NCI-H1694 (cell line): ENCODE measurements around the gene KCNAB3.
A peak's percentile ranks its signal among the peaks of the same experiment; 100 is the strongest.

Experiments
- DNase-seq: peaks from one replicate; lab custom pipeline; 2025; lab: John Stamatoyannopoulos, UW

KCNAB3 gene

GRCh38 chr17:7940034-7940433 is 10.4 kb upstream of the KCNAB3 start:
- no peak for DNase-seq

GRCh38 chr17:7935859-7936258 is 6.2 kb upstream of the KCNAB3 start:
- no peak for DNase-seq

GRCh38 chr17:7932949-7933348 is 3.3 kb upstream of the KCNAB3 start:
- no peak for DNase-seq

GRCh38 chr17:7932483-7932891 is 2.8 kb upstream of the KCNAB3 start:
- DNase-seq = no peak

GRCh38 chr17:7931709-7932482 is 2.2 kb upstream of the KCNAB3 start, which contains the start of the genes CNTROB and TRAPPC1:
Gene CNTROB (plus strand): TSS chr17:7932206. CDS start chr17:7933080, 874 bp downstream.
Gene TRAPPC1 (minus strand): TSS chr17:7931946. CDS start chr17:7931829, 117 bp downstream.
- DNase-seq = peak; percentile 99

GRCh38 chr17:7930841-7931631 is 1.4 kb upstream of the KCNAB3 start:
- no peak for DNase-seq

GRCh38 chr17:7927596-7927995 is 2.1 kb downstream of the KCNAB3 start:
- DNase-seq = no peak

GRCh38 chr17:7922845-7923628 is 6.6 kb downstream of the KCNAB3 start:
- DNase-seq = no peak

GRCh38 chr17:7922269-7922844 is 7.3 kb downstream of the KCNAB3 start:
- DNase-seq = no peak

GRCh38 chr17:7916808-7917207 is 12.8 kb downstream of the KCNAB3 start:
- DNase-seq = no peak

- DNase-seq = no peak
These were observed 13.3 kb downstream of the KCNAB3 start for GRCh38 chr17:7916385-7916682.

GRCh38 chr17:7915611-7916384 is 13.9 kb downstream of the KCNAB3 start, which contains the start of gene RNF227:
Gene RNF227 (minus strand): TSS chr17:7916289. CDS start chr17:7916195, 94 bp downstream.
- DNase-seq = peak; percentile 90

GRCh38 chr17:7915179-7915610 is 14.5 kb downstream of the KCNAB3 start:
- DNase-seq = no peak

GRCh38 chr17:7912927-7913524 is 16.6 kb downstream of the KCNAB3 start:
- DNase-seq = peak; percentile 58

- no peak for DNase-seq
These were observed 18.5 kb downstream of the KCNAB3 start for GRCh38 chr17:7911116-7911515.

- DNase-seq = no peak
These were observed 18.9 kb downstream of the KCNAB3 start for GRCh38 chr17:7910711-7911110.

- DNase-seq = no peak
These were observed 19.4 kb downstream of the KCNAB3 start for GRCh38 chr17:7910281-7910680.

- DNase-seq = no peak
These were observed 20.6 kb downstream of the KCNAB3 start for GRCh38 chr17:7909089-7909488.

- DNase-seq = no peak
These were observed 26.2 kb downstream of the KCNAB3 start for GRCh38 chr17:7903154-7904103.

GRCh38 chr17:7897773-7898172 is 31.9 kb downstream of the KCNAB3 start:
- DNase-seq = peak; percentile 21
